Esophagus mucosa (tissue), 1 donor: ENCODE results near the gene SEMA5A. TPM values are rescaled to one million over a fixed set of nuclear protein-coding genes. Genes with fewer than 3 reads are reported as not detected.

Source experiments
- total RNA-seq: library from RNA; stranded (reverse); gene quantifications from one replicate; pipeline ENCODE4 v1.2.4, GENCODE V29; 2023
- donor health status: DM: yes; HTN: yes; CAD: no.

The SEMA5A gene
- total RNA-seq, 1 donor from 2014 or later = 5.5 TPM

Other genes starting within 250 kb of the SEMA5A start
- gene TAS2R1, start 84.3 kb upstream of the SEMA5A start, total RNA-seq = not detected